Right ventricle myocardium inferior (tissue), 1 donor: ENCODE data around the gene ATPAF2. TPM values are rescaled to one million over a fixed set of nuclear protein-coding genes. Genes with fewer than 3 reads are reported as not detected.
A peak's percentile ranks its signal among the peaks of the same experiment; 100 is the strongest.

Experiments used
- ATAC-seq: fragments of 200-7000 bp; cut with Tn5 transposase; one replicate; pipeline ENCODE4 v1.9.1; 2020; ENCODE audit warnings: mild to moderate bottlenecking, moderate library complexity
- DNase-seq: peaks from one replicate; pipeline ENCODE4 v3.0.0; 2021; ENCODE audit errors: missing footprints
- intact Hi-C: fragments of 100-400 bp; cut with DNase I; formaldehyde crosslinking; loops from one replicate; pipeline ENCODE4 v1.11.0; 2022
- total RNA-seq: library from RNA; stranded (reverse); fragmentation: NEBNext Ultra II Directional; extraction: Animal tissue kit (Norgen Biotek cat#: 25700); gene quantifications from one replicate; pipeline ENCODE4 v1.2.1, GENCODE V29; 2021
- donor health status: DM: no; HTN: yes; CAD: no; lungs with severe emphysema.

The ATPAF2 gene
- total RNA-seq, 1 donor from 2014 or later = 34.9 TPM

- no peak for ATAC-seq
- DNase-seq = no peak
- intact Hi-C loops = no loop called here
These were observed 4.0 kb upstream of the ATPAF2 start for GRCh38 chr17:18042983-18043382.

- DNase-seq (no peak), ATAC-seq (no peak)
- intact Hi-C loops = no loop called here
These were observed 2.8 kb upstream of the ATPAF2 start for GRCh38 chr17:18041776-18042175.

GRCh38 chr17:18040261-18040858 lies 1.4 kb upstream of the ATPAF2 start:
- ATAC-seq = no peak
- intact Hi-C loops = no loop called here
- DNase-seq = no peak

- intact Hi-C loops = loop anchor here (5.0 kb wide), 1 partner anchor 367 kb away; no protein-coding TSS in a partner anchor
- peak; percentile 79 for DNase-seq
- ATAC-seq = peak; percentile 61
These were observed 730 bp upstream of the ATPAF2 start for GRCh38 chr17:18039535-18040260.

GRCh38 chr17:18038149-18038850 lies 668 bp downstream of the ATPAF2 start:
- ATAC-seq (no peak), DNase-seq (no peak)
- intact Hi-C loops = loop anchor here (5.0 kb wide), 1 partner anchor 366 kb away; no protein-coding TSS in a partner anchor

- intact Hi-C loops = loop anchor here (5.0 kb wide), 1 partner anchor 365 kb away; no protein-coding TSS in a partner anchor
- ATAC-seq = no peak
- no peak for DNase-seq
These were observed 1.5 kb downstream of the ATPAF2 start for GRCh38 chr17:18037486-18037885.

- DNase-seq = no peak
These were observed 3.3 kb downstream of the ATPAF2 start for GRCh38 chr17:18035704-18036103.

GRCh38 chr17:18033442-18034099 lies 5.4 kb downstream of the ATPAF2 start:
- DNase-seq = no peak
- intact Hi-C loops = loop anchor here (1.0 to 5.0 kb wide), 5 partner anchors 39 to 352 kb away; partner anchors contain the start of genes DRC3, RAI1 and TOM1L2
- ATAC-seq = peak; percentile 89

More at GRCh38 chr17:18035704-18036103, 3.3 kb downstream of the ATPAF2 start:
- ATAC-seq = no peak
- intact Hi-C loops = loop anchor here (5.0 kb wide), 1 partner anchor 363 kb away; no protein-coding TSS in a partner anchor

GRCh38 chr17:18031955-18032354 lies 7.0 kb downstream of the ATPAF2 start:
- intact Hi-C loops = loop anchor here (2.0 to 5.0 kb wide), 4 partner anchors 37 to 215 kb away; partner anchors contain the start of genes DRC3 and TOM1L2
- ATAC-seq (no peak), DNase-seq (no peak)

GRCh38 chr17:18028952-18029540 lies 9.9 kb downstream of the ATPAF2 start:
- intact Hi-C loops = no loop called here
- no peak for ATAC-seq

GRCh38 chr17:18028114-18028951 lies 10.6 kb downstream of the ATPAF2 start:
- ATAC-seq (peak; percentile 43), DNase-seq (no peak)
- intact Hi-C loops = no loop called here

More at GRCh38 chr17:18028952-18029540, 9.9 kb downstream of the ATPAF2 start:
- no peak for DNase-seq

GRCh38 chr17:18027280-18027679 lies 11.7 kb downstream of the ATPAF2 start:
- intact Hi-C loops = no loop called here
- ATAC-seq (peak; percentile 47), DNase-seq (no peak)

GRCh38 chr17:18025945-18026776 lies 12.8 kb downstream of the ATPAF2 start:
- ATAC-seq (peak; percentile 65), DNase-seq (no peak)
- intact Hi-C loops = no loop called here

- intact Hi-C loops = no loop called here
- ATAC-seq = no peak
- DNase-seq = no peak
These were observed 13.6 kb downstream of the ATPAF2 start for GRCh38 chr17:18025241-18025944.

- DNase-seq (no peak), ATAC-seq (no peak)
- intact Hi-C loops = no loop called here
These were observed 17.6 kb downstream of the ATPAF2 start for GRCh38 chr17:18021372-18021771.

GRCh38 chr17:18020971-18021370 lies 18.0 kb downstream of the ATPAF2 start:
- no peak for DNase-seq
- intact Hi-C loops = no loop called here
- ATAC-seq = no peak
